ENCODE results near the gene NT5C2.

GRCh38 chr10:103045961-103046360, 147.1 kb downstream of the NT5C2 start:
- TF ChIP-seq, protein P1, sequence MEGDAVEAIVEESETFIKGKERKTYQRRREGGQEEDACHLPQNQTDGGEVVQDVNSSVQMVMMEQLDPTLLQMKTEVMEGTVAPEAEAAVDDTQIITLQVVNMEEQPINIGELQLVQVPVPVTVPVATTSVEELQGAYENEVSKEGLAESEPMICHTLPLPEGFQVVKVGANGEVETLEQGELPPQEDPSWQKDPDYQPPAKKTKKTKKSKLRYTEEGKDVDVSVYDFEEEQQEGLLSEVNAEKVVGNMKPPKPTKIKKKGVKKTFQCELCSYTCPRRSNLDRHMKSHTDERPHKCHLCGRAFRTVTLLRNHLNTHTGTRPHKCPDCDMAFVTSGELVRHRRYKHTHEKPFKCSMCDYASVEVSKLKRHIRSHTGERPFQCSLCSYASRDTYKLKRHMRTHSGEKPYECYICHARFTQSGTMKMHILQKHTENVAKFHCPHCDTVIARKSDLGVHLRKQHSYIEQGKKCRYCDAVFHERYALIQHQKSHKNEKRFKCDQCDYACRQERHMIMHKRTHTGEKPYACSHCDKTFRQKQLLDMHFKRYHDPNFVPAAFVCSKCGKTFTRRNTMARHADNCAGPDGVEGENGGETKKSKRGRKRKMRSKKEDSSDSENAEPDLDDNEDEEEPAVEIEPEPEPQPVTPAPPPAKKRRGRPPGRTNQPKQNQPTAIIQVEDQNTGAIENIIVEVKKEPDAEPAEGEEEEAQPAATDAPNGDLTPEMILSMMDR (IDR thresholded peaks at IDR 0.05 in 4 of 5, conservative IDR thresholded peaks at IDR 0.05 in 1 of 5), result no peak
- TF ChIP-seq POLR2A (IDR thresholded peaks at IDR 0.05), result no peak
